ENCODE results near the gene ISL2.

The ISL2 gene

DNA sequence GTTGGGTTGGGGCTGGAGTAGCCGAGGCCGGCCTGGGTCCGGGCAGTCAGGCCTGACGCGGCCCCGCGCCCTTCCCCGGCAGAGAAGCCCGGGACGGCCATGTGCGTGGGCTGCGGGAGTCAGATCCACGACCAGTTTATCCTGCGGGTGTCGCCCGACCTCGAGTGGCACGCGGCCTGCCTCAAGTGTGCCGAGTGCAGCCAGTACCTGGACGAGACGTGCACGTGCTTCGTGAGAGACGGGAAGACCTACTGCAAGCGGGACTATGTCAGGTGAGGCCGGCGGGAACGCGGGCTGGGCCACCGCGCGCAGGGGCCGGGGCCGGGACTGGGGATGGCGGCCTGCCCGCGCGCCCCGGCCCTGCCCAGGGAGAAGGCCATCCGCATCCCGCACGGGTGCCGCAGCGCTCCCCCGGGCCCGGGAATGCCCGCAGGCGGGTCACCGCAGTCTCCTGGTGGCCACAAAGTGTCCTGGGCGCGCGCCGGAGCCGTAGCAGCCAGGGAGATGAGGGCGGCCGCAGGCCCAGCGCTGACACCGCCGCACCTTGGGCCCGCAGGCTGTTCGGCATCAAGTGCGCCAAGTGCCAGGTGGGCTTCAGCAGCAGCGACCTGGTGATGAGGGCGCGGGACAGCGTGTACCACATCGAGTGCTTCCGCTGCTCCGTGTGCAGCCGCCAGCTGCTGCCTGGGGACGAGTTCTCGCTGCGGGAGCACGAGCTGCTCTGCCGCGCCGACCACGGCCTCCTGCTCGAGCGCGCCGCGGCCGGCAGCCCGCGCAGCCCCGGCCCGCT lies 1.3 kb downstream of the ISL2 start:
- TF ChIP-seq, protein P1, sequence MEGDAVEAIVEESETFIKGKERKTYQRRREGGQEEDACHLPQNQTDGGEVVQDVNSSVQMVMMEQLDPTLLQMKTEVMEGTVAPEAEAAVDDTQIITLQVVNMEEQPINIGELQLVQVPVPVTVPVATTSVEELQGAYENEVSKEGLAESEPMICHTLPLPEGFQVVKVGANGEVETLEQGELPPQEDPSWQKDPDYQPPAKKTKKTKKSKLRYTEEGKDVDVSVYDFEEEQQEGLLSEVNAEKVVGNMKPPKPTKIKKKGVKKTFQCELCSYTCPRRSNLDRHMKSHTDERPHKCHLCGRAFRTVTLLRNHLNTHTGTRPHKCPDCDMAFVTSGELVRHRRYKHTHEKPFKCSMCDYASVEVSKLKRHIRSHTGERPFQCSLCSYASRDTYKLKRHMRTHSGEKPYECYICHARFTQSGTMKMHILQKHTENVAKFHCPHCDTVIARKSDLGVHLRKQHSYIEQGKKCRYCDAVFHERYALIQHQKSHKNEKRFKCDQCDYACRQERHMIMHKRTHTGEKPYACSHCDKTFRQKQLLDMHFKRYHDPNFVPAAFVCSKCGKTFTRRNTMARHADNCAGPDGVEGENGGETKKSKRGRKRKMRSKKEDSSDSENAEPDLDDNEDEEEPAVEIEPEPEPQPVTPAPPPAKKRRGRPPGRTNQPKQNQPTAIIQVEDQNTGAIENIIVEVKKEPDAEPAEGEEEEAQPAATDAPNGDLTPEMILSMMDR (IDR thresholded peaks at IDR 0.05; ENCODE audit: poor library complexity, severe bottlenecking) = no peak
- H3K27ac ChIP-seq (ENCODE audit: poor library complexity, severe bottlenecking) = peak overlapping the region; percentile 56
- DNase-seq (ENCODE audit: low spot score) (no peak), ATAC-seq (ENCODE audit: low read depth) (no peak)
- no peaks in the 10 kb centered on the region for H3K9me3 ChIP-seq (ENCODE audit: severe bottlenecking)
- H3K4me3 ChIP-seq (ENCODE audit: severe bottlenecking) = peak overlapping the region; percentile 44
- H3K36me3 ChIP-seq (ENCODE audit: low read depth) = 0 out of 2 replicates have a peak, but pooled peaks cover 4% of the 10 kb centered on the region
- H3K4me1 ChIP-seq (ENCODE audit: insufficient read depth, poor library complexity, severe bottlenecking) = peaks cover 6% of the 10 kb centered on the region
- H3K27me3 ChIP-seq (ENCODE audit: insufficient read depth, poor library complexity, severe bottlenecking) = no peaks in the 10 kb centered on the region

DNA sequence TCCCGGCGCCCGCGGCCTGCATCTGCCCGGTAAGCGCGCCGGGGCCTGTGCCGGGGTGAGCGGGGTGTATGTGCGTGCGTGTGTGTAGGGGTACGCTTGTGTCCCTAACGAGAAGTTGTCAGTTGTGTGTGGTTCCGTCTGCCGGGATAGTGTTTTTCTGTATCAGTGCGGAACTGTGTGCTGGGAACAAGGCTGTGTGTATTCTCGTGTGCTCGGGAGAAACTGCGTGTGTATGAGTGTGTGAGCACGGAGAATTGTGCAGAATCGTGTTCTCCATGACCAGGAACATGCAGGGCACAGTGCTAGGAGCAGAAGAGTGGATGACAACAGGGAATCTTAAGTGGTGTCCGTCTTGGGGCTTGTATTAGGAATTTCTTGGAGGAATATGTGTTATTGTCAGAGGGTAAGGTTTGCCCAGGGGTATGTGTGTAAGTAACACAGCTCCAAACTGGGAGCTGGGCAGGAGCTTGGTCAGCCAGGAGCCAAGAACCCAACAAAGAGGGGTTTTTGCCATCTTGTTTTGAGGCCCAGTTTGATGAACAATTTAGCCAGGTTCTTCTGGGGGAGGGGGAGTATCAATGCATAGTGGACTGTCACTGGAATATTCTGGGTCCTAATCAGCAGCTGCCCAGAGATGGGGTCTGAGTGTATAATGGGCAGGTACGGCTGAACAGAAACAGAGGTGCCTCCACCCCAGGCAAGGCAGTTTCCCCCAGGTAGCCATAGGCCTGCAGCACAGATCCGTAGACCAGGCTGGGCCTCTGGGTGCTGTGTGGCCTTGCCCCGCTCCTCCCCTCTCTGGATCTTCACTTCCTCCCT lies 2.1 kb downstream of the ISL2 start:
- Histone ChIP-seq H3K4me1 (ENCODE audit: insufficient read depth, poor library complexity, severe bottlenecking) (peaks cover 6% of the 10 kb centered on the region), H3K27me3 (ENCODE audit: insufficient read depth, poor library complexity, severe bottlenecking) (no peaks in the 10 kb centered on the region)
- TF ChIP-seq, protein P1 (IDR thresholded peaks at IDR 0.05; ENCODE audit: poor library complexity, severe bottlenecking) = no peak

DNA sequence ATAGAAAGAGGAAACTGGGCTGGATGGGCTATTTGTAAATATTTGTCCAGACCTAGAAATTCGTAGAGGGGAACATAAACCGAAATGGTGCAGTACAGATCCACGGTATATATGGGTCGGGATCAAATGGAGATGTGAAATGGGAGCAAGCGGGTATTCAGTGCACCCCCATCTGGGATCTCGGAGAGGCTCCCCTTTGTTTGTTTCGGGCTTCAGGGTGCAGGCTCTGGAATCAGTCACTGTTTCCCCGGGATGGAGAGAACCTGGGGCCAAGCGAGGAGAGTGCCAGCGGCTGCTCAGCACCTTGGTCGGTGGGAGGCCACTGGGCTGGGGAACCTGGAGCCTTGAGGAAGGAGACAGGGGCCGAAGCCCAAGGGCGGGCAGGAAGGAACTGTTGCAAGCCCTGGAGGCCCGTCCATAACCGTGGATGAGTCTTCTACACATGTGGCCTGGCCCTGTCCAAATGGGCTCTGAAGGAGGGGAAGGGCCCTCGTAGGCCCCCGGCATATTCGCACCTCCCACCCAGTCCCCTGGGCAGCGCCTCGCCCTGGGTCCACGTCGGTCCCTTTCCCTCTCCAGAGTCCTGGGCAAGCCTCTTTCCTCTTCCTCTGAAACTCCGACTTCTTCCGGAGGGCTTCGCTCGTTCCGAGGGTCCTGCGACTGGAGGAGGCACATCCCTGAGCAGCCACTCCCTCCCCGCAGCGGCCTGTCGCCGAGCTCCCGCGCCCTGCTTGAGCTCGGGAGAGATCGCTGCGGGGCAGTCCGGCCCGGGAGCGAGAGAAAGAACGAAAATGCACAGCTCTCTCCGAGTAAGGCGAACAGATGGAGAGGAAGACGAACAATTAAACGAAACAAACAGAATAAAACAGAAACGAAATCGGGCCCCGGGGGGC lies 3.0 kb downstream of the ISL2 start:
- no peak for ATAC-seq (ENCODE audit: low read depth)
- DNase-seq (ENCODE audit: low spot score) = no peak
- TF ChIP-seq, protein P1 (IDR thresholded peaks at IDR 0.05; ENCODE audit: poor library complexity, severe bottlenecking) = no peak
- H3K27me3 ChIP-seq (ENCODE audit: insufficient read depth, poor library complexity, severe bottlenecking) = no peaks in the 10 kb centered on the region
- H3K36me3 ChIP-seq (ENCODE audit: low read depth) = peaks cover 4% of the 10 kb centered on the region; the same call in 1 of the 2 replicates
- peaks cover 6% of the 10 kb centered on the region for H3K4me1 ChIP-seq (ENCODE audit: insufficient read depth, poor library complexity, severe bottlenecking)
- H3K9me3 ChIP-seq (ENCODE audit: severe bottlenecking) = no peaks in the 10 kb centered on the region
- no peak overlapping the region for H3K4me3 ChIP-seq (ENCODE audit: severe bottlenecking)
- H3K27ac ChIP-seq (ENCODE audit: poor library complexity, severe bottlenecking) = no peak overlapping the region

More for the DNA sequence above, 2.1 kb downstream of the ISL2 start:
- ATAC-seq (ENCODE audit: low read depth) (no peak), DNase-seq (ENCODE audit: low spot score) (no peak)
- H3K27ac ChIP-seq (ENCODE audit: poor library complexity, severe bottlenecking) = no peak overlapping the region
- H3K9me3 ChIP-seq (ENCODE audit: severe bottlenecking) = no peaks in the 10 kb centered on the region
- H3K36me3 ChIP-seq (ENCODE audit: low read depth) = 0 out of 2 replicates have a peak, but pooled peaks cover 4% of the 10 kb centered on the region
- H3K4me3 ChIP-seq (ENCODE audit: severe bottlenecking) = no peak overlapping the region

DNA sequence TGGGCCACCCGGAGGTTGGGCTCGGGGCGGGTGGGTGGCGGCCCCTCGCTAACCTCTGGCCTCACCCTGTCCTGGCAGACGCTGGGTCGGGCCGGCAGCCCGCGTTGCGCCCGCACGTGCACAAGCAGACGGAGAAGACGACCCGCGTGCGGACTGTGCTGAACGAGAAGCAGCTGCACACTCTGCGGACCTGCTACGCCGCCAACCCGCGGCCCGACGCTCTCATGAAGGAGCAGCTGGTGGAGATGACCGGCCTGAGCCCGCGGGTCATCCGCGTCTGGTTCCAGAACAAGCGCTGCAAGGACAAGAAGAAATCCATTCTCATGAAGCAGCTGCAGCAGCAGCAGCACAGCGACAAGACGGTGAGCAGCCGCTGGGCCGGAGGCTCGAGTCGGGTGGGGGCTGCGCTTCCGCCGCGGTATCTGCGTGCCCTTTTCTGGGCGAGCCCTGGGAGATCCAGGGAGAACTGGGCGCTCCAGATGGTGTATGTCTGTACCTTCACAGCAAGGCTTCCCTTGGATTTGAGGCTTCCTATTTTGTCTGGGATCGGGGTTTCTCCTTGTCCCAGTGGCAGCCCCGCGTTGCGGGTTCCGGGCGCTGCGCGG lies 3.7 kb downstream of the ISL2 start:
- no peaks in the 10 kb centered on the region for H3K27me3 ChIP-seq (ENCODE audit: insufficient read depth, poor library complexity, severe bottlenecking)
- no peak overlapping the region for H3K4me3 ChIP-seq (ENCODE audit: severe bottlenecking)
- no peak overlapping the region for H3K27ac ChIP-seq (ENCODE audit: poor library complexity, severe bottlenecking)
- peaks cover 4% of the 10 kb centered on the region; the same call in 1 of the 2 replicates for H3K36me3 ChIP-seq (ENCODE audit: low read depth)
- TF ChIP-seq, protein P1 (IDR thresholded peaks at IDR 0.05; ENCODE audit: poor library complexity, severe bottlenecking) = no peak
- DNase-seq (ENCODE audit: low spot score) (no peak), ATAC-seq (ENCODE audit: low read depth) (no peak)
- no peaks in the 10 kb centered on the region for H3K9me3 ChIP-seq (ENCODE audit: severe bottlenecking)
- H3K4me1 ChIP-seq (ENCODE audit: insufficient read depth, poor library complexity, severe bottlenecking) = peaks cover 5% of the 10 kb centered on the region

Data from RWPE2 (cell line).